GM21737 (cell line): Measurements from ENCODE around the gene SMIM15.
"Not testable (repeated sequence)": the region's sequence is repeated elsewhere in the genome, so short reads cannot be mapped to it uniquely, and the experiment has no call there.

ENCODE experiments used
- ATAC-seq: cut with Tn5 transposase; IDR thresholded peaks from one replicate; pipeline ENCODE4 v1.9.1; 2021; ENCODE audit warnings: mild to moderate bottlenecking, moderate library complexity; ENCODE audit not compliant: unreplicated experiment

SMIM15 gene

GRCh38 chr5:61162010-61162831 is at the start of gene SMIM15:
Gene SMIM15 (minus strand): TSS chr5:61162468. CDS start chr5:61160171, 2,297 bp downstream.
- ATAC-seq = peak; percentile 96

- no peak for ATAC-seq
Observed at GRCh38 chr5:61207884-61208283, 45.6 kb upstream of the SMIM15 start.

DNA sequence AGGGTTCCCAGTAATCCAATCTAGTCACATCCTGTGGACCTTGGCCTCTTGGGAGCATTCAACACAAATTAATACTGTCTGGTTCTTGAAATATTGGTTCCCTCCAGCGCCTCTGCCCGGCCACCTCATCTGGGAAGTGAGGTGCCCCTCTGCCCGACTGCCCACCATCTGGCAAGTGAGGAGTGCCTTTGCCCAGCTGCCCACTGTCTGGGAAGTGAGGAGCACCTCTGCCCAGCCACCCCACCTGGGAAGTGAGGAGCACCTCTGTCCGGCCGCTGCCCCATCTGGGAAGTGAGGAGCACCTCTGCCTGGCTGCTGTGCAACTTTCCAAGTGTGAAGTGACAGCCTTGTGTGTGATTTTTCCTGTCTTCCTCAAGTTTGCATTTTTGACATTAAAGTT is 42.7 kb upstream of the SMIM15 start:
- no peak for ATAC-seq

DNA sequence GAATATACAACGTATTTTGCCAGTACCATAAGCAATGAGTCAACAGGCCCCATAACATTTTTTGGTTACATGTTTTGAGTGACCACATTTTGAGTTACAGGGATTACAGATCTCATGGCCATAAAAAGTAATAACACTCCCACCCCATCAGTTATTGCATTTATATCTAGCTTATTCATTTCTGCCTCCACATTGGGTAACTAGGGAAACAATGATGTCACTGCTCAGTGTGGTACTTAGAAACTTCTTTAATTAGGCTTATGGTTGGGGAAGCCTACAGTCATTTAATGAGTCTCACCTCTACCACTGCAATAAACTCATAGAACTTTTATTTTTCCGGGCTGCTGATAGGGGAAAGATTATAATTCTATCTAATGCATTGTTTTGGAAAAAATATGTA is 39.9 kb upstream of the SMIM15 start:
- no peak for ATAC-seq

DNA sequence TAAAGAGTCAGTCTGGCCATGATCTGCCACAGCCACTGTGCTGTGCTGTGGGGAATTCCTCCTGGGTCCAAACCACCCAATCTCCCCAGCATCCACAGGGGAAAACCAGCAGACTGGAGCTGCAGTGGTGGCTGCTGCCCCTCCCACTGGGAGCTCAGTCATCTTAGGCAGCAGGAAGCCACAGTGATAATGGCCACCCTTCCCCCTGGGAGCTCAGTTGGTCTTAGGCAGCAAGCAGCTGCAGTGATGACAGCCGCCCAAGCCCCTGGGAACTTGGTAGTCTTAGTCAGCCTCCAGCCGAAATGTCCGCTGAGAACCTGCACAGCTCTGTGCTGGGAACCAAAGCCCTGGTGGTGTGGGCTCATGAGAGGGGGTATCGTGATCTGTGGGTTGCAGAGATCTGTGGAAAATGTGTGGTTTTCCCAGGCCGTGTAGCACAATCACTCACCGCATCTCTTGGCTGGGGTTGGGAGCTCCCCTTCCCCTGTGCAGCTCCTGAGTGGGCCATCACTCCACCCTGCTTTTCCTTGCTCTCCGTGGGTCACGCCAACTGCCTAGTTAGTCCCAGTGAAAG is 38.4 kb upstream of the SMIM15 start:
- no peak for ATAC-seq

- no peak for ATAC-seq
Observed at GRCh38 chr5:61198606-61199005, 36.3 kb upstream of the SMIM15 start.

GRCh38 chr5:61187826-61188225 is 25.6 kb upstream of the SMIM15 start:
- not testable (repeated sequence) for ATAC-seq

DNA sequence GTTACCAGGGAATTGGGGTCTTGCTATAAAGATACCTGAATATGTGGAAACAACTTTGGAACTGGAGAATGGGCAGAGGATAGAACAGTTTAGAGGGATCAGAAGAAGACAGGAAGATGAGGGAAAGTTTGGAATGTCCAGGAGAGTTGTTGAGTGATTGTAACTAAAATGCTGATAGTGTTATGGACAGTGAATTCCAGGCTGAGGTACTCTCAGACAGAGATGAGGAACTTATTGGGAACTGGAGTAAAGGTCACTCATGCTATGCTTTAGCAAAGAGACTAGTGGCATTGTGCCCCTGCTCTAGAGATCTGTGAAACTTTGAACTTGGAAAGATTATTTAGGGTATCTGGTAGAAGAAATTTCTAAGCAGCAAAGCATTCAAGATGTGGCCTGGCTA is 25.1 kb upstream of the SMIM15 start:
- not testable (repeated sequence) for ATAC-seq

DNA sequence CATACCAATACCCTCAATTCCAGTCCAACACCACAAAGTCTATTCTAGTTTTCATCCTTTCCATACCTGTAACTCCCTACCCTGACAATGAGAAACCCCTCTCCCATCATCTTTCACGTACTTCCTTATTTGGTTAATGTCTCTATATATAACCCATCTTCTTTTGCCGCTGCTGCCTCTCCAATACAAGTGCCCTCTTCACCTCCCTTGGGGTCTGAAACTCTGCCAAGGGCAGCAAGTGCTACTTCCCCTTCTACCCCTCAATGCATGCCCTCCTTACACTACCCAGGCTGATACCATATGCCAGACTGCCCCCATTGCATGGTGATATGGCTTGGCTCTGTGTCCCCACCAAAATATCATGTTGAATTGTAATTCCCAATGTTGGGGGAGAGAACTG is 24.4 kb upstream of the SMIM15 start:
- ATAC-seq = no peak

GRCh38 chr5:61184708-61185107 is 22.4 kb upstream of the SMIM15 start:
- ATAC-seq = no peak

- ATAC-seq = no peak
Observed at GRCh38 chr5:61183538-61183937, 21.3 kb upstream of the SMIM15 start.

- ATAC-seq = no peak
Observed at GRCh38 chr5:61182449-61182848, 20.2 kb upstream of the SMIM15 start.

GRCh38 chr5:61180886-61181285 is 18.6 kb upstream of the SMIM15 start:
- no peak for ATAC-seq

GRCh38 chr5:61178702-61179101 is 16.4 kb upstream of the SMIM15 start:
- ATAC-seq = no peak

DNA sequence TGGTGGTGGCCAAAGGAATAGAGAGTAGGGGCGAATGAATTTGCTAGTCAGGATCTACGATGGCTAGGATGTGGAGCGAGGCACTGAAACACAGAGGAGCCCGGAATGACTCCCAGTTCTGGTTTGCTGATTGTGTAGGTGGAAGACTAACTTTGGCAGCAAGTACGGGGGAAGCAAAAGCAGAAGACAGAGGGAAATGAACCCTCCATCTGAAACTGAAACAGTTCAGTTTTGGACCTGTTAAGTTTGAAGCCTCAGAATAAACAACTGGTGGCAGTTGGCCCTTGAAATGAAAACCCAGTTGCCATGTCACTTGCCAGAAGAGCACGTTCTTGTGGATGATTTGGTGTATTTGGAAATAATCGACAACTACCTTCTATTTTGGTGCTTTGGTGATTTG is 15.4 kb upstream of the SMIM15 start:
- ATAC-seq = peak; percentile 64

- no peak for ATAC-seq
Observed at GRCh38 chr5:61177070-61177469, 14.8 kb upstream of the SMIM15 start.

- no peak for ATAC-seq
Observed at GRCh38 chr5:61176631-61177030, 14.4 kb upstream of the SMIM15 start.

GRCh38 chr5:61171479-61171878 is 9.2 kb upstream of the SMIM15 start:
- no peak for ATAC-seq

DNA sequence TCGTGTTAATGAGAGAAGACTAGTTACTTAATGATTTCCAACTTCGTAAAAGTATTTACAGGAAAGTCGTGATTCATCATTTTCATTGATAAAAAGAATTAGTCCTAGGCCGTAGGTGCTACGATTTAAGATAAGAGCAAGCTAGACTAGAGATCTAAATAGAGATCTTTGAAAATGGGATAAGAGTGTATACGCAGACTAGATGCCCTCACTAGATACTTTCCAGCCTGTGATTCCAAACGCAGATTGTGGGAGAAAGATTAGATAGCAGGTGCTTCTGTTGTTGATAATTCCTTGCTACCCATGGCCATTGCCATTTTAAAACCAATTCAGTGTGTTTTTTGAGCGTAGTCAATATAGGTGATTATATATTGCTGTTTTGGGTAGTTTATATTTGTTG is 6.7 kb upstream of the SMIM15 start:
- no peak for ATAC-seq

DNA sequence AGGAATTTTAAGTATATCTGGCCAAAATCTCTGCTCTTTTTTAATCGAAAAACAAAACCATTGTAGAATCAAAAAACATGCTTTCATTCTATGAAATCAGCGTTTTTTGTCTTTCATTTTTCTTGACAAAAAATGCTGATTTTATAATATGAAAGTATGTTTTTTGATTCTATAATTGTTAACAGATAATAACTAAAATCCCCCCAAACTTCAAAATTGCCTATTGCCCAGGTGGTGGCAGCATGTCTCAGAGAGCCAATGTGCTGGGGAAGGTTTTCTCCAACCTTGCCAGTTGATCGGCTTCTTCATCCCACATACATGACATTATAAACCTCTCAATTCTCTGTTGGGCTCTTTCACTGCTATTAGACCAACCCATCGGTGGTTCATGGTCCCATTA is 5.1 kb upstream of the SMIM15 start:
- ATAC-seq = no peak

DNA sequence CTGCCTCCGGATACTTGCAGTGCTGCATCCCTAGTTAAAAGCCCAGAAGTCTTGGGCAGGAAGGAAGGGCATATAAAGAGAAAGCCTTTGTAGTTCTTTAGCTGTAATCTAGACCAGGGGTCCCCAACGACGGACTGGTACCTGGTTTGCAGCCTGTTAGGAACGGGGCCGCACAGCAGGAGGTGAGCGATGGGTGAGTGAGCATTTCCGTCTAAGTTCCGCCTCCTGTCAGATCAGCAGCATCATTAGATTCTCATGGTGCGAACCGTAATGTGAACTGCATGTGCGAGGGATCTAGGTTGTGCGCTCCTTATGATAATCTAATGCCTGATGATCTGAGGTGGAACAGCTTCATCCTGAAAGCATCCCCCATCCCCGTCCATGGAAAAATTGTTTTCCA is 1.6 kb upstream of the SMIM15 start:
- ATAC-seq = no peak

GRCh38 chr5:61162832-61163567 is 732 bp upstream of the SMIM15 start:
- ATAC-seq = no peak
